Endothelial cell of umbilical vein (primary cell): ENCODE data around the gene SENP5.

Experiments
- GATA2 ChIP-seq: IDR thresholded peaks from 2 replicates; pipeline ENCODE4 v1.7.0; 2011; ENCODE audit warnings: low read depth, mild to moderate bottlenecking, moderate library complexity, mixed read lengths, low read length; ENCODE audit not compliant: insufficient read length, insufficient read depth
- JUN ChIP-seq: IDR thresholded peaks from 2 replicates; pipeline ENCODE4 v1.6.1; 2011; ENCODE audit warnings: borderline replicate concordance, low read depth; ENCODE audit not compliant: insufficient read length, insufficient read depth
- POLR2A ChIP-seq: IDR thresholded peaks from 2 replicates; pipeline ENCODE4 v1.6.1; 2012; ENCODE audit warnings: low read depth, mild to moderate bottlenecking, control low read depth, low read length
- TF ChIP-seq, protein P1 (sequence below), 2 donors: IDR thresholded peaks; 1 replicate in 1 of 2; 2 replicates in 1 of 2; pipeline ENCODE4 v1.5.1; 2011; ENCODE audit warnings: low read length in 2 of 2, mild to moderate bottlenecking in 2 of 2, moderate library complexity in 2 of 2, control low read depth in 1 of 2, inconsistent platforms in 1 of 2, low read depth in 1 of 2; ENCODE audit not compliant: insufficient read depth in 1 of 2; ENCODE audit errors: extremely low read depth in 1 of 2

DNA sequence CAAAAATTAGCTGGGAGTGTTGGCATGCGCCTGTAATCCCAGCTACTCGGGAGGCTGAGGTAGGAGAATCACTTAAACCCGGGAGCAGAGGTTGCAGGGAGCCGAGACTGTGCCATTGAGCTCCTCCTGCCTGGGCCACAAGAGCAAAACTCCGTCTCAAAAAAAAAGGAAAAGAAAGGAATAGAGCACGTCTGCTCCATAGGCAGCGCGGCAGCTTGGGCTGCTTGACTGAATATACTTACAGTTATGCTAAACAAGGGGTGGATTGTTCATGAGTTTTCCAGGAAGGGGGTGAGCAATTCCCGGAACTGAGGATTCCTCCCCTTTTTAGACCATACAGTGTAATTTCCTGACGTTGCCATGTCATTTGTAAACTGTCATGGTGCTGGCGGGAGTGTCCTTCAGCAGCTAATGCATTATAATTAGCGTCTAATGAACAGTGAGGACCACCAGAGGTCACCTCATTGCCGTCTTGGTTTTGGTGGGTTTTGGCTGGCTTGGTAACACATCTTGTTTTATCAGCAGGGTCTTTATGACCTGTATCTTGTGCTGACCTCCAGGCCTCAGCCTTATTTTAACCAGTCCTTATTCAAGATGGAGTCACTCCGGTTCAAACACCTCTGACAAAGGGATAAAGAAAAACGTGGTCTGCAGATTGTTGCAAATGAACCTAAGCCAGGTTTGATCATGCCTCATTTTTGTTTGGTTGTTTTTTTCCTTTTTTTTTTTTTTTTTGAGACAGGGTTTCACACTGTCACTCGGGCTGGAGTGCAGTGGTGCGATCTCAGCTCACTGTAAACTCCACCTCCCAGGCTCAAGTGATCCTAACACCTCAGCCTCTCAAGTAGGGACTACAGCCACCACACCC is 24.9 kb upstream of the SENP5 start:
- no peak for TF ChIP-seq POLR2A
- TF ChIP-seq, protein P1, sequence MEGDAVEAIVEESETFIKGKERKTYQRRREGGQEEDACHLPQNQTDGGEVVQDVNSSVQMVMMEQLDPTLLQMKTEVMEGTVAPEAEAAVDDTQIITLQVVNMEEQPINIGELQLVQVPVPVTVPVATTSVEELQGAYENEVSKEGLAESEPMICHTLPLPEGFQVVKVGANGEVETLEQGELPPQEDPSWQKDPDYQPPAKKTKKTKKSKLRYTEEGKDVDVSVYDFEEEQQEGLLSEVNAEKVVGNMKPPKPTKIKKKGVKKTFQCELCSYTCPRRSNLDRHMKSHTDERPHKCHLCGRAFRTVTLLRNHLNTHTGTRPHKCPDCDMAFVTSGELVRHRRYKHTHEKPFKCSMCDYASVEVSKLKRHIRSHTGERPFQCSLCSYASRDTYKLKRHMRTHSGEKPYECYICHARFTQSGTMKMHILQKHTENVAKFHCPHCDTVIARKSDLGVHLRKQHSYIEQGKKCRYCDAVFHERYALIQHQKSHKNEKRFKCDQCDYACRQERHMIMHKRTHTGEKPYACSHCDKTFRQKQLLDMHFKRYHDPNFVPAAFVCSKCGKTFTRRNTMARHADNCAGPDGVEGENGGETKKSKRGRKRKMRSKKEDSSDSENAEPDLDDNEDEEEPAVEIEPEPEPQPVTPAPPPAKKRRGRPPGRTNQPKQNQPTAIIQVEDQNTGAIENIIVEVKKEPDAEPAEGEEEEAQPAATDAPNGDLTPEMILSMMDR (IDR thresholded peaks at IDR 0.05; ENCODE audit: extremely low read depth in 1 of 2, insufficient read depth in 1 of 2, low read depth in 1 of 2, low read length in 2 of 2) = no peak
- no peak for TF ChIP-seq JUN
- no peak for TF ChIP-seq GATA2
